Vagina (tissue), 2 donors: Measurements from ENCODE around the gene ACSF3. TPM values are rescaled to one million over a fixed set of nuclear protein-coding genes. Genes with fewer than 3 reads are reported as not detected.

Source experiments
- DNase-seq, 2 donors: peaks; one replicate each; pipeline ENCODE4 v3.0.0-alpha.2; 2017; ENCODE audit errors: extremely low spot score in 2 of 2
- H3K27ac ChIP-seq: fragments of 200-600 bp; sonication (generic); one replicate; pipeline ENCODE4 v1.5.1; 2019
- H3K27me3 ChIP-seq: fragments of 200-600 bp; sonication (generic); one replicate; pipeline ENCODE4 v1.5.1; 2019
- H3K36me3 ChIP-seq, 2 donors: fragments of 200-600 bp; sonication (generic); one replicate each; pipeline ENCODE4 v1.5.1; 2017 to 2019
- H3K4me1 ChIP-seq: fragments of 200-600 bp; sonication (generic); one replicate; pipeline ENCODE4 v1.5.1; 2019
- H3K4me3 ChIP-seq, 2 donors: fragments of 200-600 bp; sonication (generic); 1 replicate in 1 of 2; 2 replicates in 1 of 2; pipeline ENCODE4 v1.5.1; 2016 to 2019
- H3K9me3 ChIP-seq: fragments of 200-600 bp; sonication (generic); one replicate; pipeline ENCODE4 v1.5.1; 2019
- CTCF ChIP-seq, 3 experiments: fragments of 450-650 bp in 2 of 3; fragments of 200-600 bp in 1 of 3; sonication (generic) in 1 of 3; IDR thresholded peaks; one replicate each; pipeline ENCODE4 v1.5.1; 2017 to 2019; ENCODE audit warnings: antibody characterized with exemption in 3 of 3, mild to moderate bottlenecking in 2 of 3, moderate library complexity in 2 of 3
- POLR2A ChIP-seq, 2 donors: fragments of 450-650 bp; IDR thresholded peaks; one replicate each; pipeline ENCODE4 v1.6.1; 2017; ENCODE audit warnings: antibody characterized with exemption in 2 of 2, mild to moderate bottlenecking in 2 of 2, moderate library complexity in 2 of 2
- POLR2AphosphoS5 ChIP-seq, 2 donors: sonication (generic); formaldehyde crosslinking; IDR thresholded peaks; one replicate each; pipeline ENCODE4 v1.9.0; 2017; ENCODE audit warnings: antibody characterized with exemption in 2 of 2, mild to moderate bottlenecking in 2 of 2, low read depth in 1 of 2; ENCODE audit not compliant: insufficient read depth in 1 of 2
- intact Hi-C: fragments of 100-400 bp; cut with DNase I; formaldehyde crosslinking; loops from one replicate; pipeline ENCODE4 v1.15.1; 2023
- total RNA-seq: library from RNA; depleted of rRNA; stranded (reverse); fragments of >200 nt; gene quantifications from one replicate; pipeline ENCODE4 v1.2.3, GENCODE V29; 2016

The ACSF3 gene
- total RNA-seq, 1 donor from 2014 or later: 23.3 TPM

DNA sequence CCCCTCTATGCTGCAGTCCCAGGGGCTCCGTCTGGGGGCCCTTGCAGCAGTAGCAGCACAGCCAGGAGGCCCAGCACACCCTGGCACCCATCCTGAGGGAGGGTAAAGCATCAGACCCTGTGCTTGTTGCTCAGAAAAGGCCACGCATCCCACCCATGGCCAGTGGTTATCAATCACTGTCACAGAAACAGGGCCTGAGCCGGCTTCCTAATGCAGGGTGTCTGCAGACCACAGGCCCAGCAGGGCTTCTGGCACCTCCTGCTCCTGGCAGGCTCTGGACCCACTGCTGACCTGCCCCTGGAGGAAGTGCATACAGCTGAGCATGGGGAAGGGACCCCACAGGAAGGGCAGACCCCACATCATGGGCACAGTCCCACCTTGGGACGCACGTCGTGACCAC, 51.0 kb downstream of the ACSF3 start:
- Histone ChIP-seq H3K27ac (no peak overlapping the region), H3K4me1 (no peaks in the 10 kb centered on the region), H3K36me3 (peaks cover 0 to 45% of the 10 kb centered on the region in 2 donors), H3K27me3 (no peaks in the 10 kb centered on the region), H3K4me3 (no peak overlapping the region), H3K9me3 (no peaks in the 10 kb centered on the region)
- TF ChIP-seq CTCF (IDR thresholded peaks at IDR 0.05): no peak
- no peak for TF ChIP-seq POLR2A (IDR thresholded peaks at IDR 0.05)
- no peak for TF ChIP-seq POLR2AphosphoS5 (IDR thresholded peaks at IDR 0.05; ENCODE audit: insufficient read depth in 1 of 2, low read depth in 1 of 2)
- intact Hi-C loops: no loop called here
- DNase-seq: no peak

GRCh38 chr16:89145406-89146161, 51.9 kb downstream of the ACSF3 start:
- H3K27me3 ChIP-seq: no peaks in the 10 kb centered on the region
- H3K27ac ChIP-seq: no peak overlapping the region
- DNase-seq: no peak
- no peaks in the 10 kb centered on the region for H3K4me1 ChIP-seq
- TF ChIP-seq CTCF (IDR thresholded peaks at IDR 0.05): no peak
- no peak for TF ChIP-seq POLR2A (IDR thresholded peaks at IDR 0.05)
- no peak for TF ChIP-seq POLR2AphosphoS5 (IDR thresholded peaks at IDR 0.05; ENCODE audit: insufficient read depth in 1 of 2, low read depth in 1 of 2)
- H3K4me3 ChIP-seq: no peak overlapping the region
- intact Hi-C loops: no loop called here
- no peaks in the 10 kb centered on the region for H3K9me3 ChIP-seq
- peaks cover 0 to 42% of the 10 kb centered on the region in 2 donors for H3K36me3 ChIP-seq

DNA sequence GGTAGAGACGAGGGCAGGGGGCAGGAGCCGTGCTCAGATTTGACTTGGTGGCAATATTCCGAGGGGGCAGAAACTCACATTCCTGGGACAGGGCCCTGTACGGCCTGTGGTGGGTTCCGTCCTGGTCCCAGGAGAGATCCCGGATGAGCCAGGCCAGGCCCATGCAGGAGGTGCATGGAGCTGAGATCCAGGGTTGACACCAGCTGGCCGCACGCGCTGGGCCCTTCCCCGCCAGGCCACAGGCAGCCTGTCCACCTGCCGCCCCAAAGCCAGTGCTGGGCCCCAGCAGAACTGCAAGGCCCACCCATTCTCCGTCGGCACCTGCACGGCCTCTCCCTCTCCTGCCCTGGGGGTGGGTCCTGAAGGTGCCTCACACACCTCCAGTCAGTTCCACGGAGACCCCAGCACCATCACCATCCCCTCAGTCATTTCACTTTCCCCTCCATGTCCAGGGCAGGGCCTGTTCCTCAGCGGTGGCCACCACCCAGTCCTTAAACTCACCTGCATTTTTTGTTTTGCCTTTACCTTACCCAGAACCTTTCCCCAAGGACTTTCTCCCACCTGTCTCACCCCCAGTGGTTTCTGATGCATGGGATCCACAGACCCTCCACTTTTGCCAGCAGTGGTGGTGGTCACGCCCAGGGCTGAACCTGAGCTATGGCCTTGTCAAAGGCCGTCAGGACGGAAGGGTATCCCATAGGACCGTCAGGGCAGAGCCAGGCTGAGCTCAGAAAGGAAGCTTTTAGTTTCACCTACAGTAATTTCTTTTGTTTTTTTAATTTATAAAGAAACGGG, 52.8 kb downstream of the ACSF3 start:
- no peak for DNase-seq
- Histone ChIP-seq H3K27ac (no peak overlapping the region), H3K36me3 (peaks cover 0 to 41% of the 10 kb centered on the region in 2 donors), H3K9me3 (no peaks in the 10 kb centered on the region), H3K4me1 (no peaks in the 10 kb centered on the region), H3K27me3 (no peaks in the 10 kb centered on the region), H3K4me3 (no peak overlapping the region)
- TF ChIP-seq CTCF (IDR thresholded peaks at IDR 0.05): no peak
- intact Hi-C loops: no loop called here

GRCh38 chr16:89147085-89147817, 53.6 kb downstream of the ACSF3 start:
- Histone ChIP-seq H3K27ac (no peak overlapping the region), H3K9me3 (no peaks in the 10 kb centered on the region), H3K36me3 (peaks cover 0 to 40% of the 10 kb centered on the region in 2 donors), H3K27me3 (no peaks in the 10 kb centered on the region), H3K4me3 (no peak overlapping the region), H3K4me1 (no peaks in the 10 kb centered on the region)
- no peak for DNase-seq
- TF ChIP-seq POLR2AphosphoS5 (IDR thresholded peaks at IDR 0.05; ENCODE audit: insufficient read depth in 1 of 2, low read depth in 1 of 2) (no peak), POLR2A (IDR thresholded peaks at IDR 0.05) (no peak)
- intact Hi-C loops: no loop called here

GRCh38 chr16:89149386-89149785, 55.7 kb downstream of the ACSF3 start:
- Histone ChIP-seq H3K4me1 (peaks cover 9% of the 10 kb centered on the region), H3K4me3 (no peak overlapping the region), H3K27me3 (no peaks in the 10 kb centered on the region), H3K9me3 (no peaks in the 10 kb centered on the region), H3K27ac (no peak overlapping the region), H3K36me3 (peaks cover 0 to 40% of the 10 kb centered on the region in 2 donors)
- no peak for DNase-seq
- TF ChIP-seq CTCF (IDR thresholded peaks at IDR 0.05) (no peak), POLR2A (IDR thresholded peaks at IDR 0.05) (no peak), POLR2AphosphoS5 (IDR thresholded peaks at IDR 0.05; ENCODE audit: insufficient read depth in 1 of 2, low read depth in 1 of 2) (no peak)
- intact Hi-C loops: no loop called here
